BLaER1 (cell line): ENCODE results near the gene MYCBPAP.
"Not testable (repeated sequence)": the region's sequence is repeated elsewhere in the genome, so short reads cannot be mapped to it uniquely, and the experiment has no call there.

Source experiments
- H3K27ac ChIP-seq: shearing (Covaris generic); formaldehyde crosslinking; 2 replicates; pipeline ENCODE4 v1.8.1; 2022
- H3K27me3 ChIP-seq: shearing (Covaris generic); formaldehyde crosslinking; 2 replicates; pipeline ENCODE4 v1.8.1; 2022
- H3K36me3 ChIP-seq: shearing (Covaris generic); formaldehyde crosslinking; 2 replicates; pipeline ENCODE4 v1.8.1; 2022
- H3K4me1 ChIP-seq: shearing (Covaris generic); formaldehyde crosslinking; 2 replicates; pipeline ENCODE4 v1.8.1; 2022
- H3K4me2 ChIP-seq: shearing (Covaris generic); formaldehyde crosslinking; 2 replicates; pipeline ENCODE4 v1.8.1; 2022
- H3K4me3 ChIP-seq: shearing (Covaris generic); formaldehyde crosslinking; 2 replicates; pipeline ENCODE4 v1.8.1; 2022
- H3K9ac ChIP-seq: shearing (Covaris generic); formaldehyde crosslinking; 2 replicates; pipeline ENCODE4 v1.8.1; 2022
- H3K9me3 ChIP-seq: shearing (Covaris generic); formaldehyde crosslinking; 2 replicates; pipeline ENCODE4 v1.8.1; 2022
- H4K20me1 ChIP-seq: shearing (Covaris generic); formaldehyde crosslinking; 2 replicates; pipeline ENCODE4 v1.8.1; 2022
- Cebpa-rat ChIP-seq: shearing (Covaris generic); IDR thresholded peaks from 2 replicates; pipeline ENCODE4 v1.8.1; 2022

Gene MYCBPAP

DNA sequence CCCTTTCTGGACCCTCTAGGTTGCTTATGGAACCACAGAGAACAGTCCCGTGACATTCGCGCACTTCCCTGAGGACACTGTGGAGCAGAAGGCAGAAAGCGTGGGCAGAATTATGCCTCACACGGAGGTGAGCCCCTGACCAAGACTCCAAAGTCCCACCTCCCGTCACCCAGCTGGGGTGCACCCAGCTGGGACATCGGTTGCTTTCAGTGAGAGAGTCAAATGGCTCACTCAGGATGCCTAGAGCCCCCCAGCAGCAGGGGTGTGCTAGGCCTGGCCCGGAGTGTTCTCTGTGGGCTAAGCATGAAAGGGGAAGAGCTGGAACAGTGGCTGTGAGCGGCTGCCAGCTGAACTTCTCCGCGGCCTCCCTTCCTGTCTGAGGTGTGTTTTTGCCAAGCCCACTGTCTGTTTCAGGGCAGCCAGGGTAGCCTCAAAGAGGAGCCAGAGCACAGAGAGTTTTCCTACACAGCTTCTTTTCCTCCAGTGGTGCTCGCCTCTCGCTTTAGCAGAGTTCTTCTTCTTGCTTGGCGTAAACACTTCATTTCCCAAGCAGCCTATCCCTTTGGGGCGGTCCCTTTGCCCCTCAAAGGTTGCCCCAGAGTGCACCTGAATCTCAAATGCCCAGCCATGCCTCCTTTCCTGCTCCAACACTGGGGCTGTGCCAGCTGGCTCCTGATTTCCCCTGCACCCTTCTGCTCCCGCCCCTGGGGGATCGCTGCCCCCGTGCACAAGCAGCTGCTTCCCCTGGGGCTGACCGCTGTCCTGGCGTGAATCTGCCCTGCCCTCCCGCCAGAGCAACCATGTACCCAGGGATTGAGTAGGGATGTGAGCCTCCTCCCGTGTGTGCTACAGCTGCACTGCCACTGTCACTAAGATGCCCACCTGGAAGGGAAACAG is 37.0 kb upstream of the MYCBPAP start:
- Histone ChIP-seq H3K9me3 (no peaks in the 10 kb centered on the region), H3K27ac (no peak overlapping the region), H3K9ac (no peak overlapping the region), H4K20me1 (no peaks in the 10 kb centered on the region), H3K4me1 (peaks cover 15% of the 10 kb centered on the region), H3K36me3 (peaks cover 4% of the 10 kb centered on the region; the same call in 1 of the 2 replicates), H3K27me3 (peaks cover 29% of the 10 kb centered on the region), H3K4me2 (peak overlapping the region; percentile 52), H3K4me3 (no peak overlapping the region)
- no peak for TF ChIP-seq Cebpa-rat

DNA sequence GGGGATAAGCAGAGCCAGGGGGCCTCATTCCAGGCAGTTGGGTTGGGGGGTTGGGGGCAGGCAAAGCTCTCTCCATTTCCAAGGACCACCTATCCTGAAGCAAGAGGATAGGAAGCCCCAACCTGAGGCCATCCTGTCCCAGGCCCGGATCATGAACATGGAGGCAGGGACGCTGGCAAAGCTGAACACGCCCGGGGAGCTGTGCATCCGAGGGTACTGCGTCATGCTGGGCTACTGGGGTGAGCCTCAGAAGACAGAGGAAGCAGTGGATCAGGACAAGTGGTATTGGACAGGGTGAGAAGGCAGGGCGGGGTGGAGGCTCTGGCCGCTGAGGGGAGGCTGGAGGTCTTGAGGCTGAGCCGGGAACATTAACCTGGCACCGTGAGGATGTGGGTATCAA is 36.0 kb upstream of the MYCBPAP start:
- Histone ChIP-seq H3K9me3 (no peaks in the 10 kb centered on the region), H3K4me1 (peaks cover 15% of the 10 kb centered on the region), H3K4me2 (no peak overlapping the region), H3K27ac (no peak overlapping the region), H3K9ac (no peak overlapping the region), H3K27me3 (peaks cover 29% of the 10 kb centered on the region), H4K20me1 (no peaks in the 10 kb centered on the region), H3K36me3 (peaks cover 4% of the 10 kb centered on the region; the same call in 1 of the 2 replicates), H3K4me3 (no peak overlapping the region)
- no peak for TF ChIP-seq Cebpa-rat

DNA sequence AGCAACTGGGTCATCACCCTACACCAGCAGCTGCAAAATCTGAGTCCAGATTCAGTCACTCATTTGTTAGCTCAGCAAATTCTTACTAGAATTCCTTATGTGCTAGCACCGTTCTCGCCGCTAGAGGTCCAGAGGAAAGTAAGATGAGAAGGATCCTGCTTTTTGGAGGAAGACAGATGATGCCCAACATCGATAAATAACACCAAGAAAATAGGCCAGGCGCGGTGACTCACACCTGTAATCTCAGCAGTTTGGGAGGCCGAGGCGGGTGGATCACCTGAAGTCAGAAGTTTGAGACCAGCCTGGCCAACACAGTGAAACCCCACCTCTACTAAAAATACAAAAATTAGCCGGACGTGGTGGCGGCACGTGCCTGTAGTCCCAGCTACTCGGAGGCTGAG is 35.5 kb upstream of the MYCBPAP start:
- H3K36me3 ChIP-seq, H4K20me1 ChIP-seq, H3K27ac ChIP-seq, H3K4me3 ChIP-seq, H3K4me2 ChIP-seq, H3K9me3 ChIP-seq, H3K9ac ChIP-seq: not testable (repeated sequence)
- Histone ChIP-seq H3K27me3 (peaks cover 26% of the 10 kb centered on the region), H3K4me1 (peaks cover 15% of the 10 kb centered on the region)

DNA sequence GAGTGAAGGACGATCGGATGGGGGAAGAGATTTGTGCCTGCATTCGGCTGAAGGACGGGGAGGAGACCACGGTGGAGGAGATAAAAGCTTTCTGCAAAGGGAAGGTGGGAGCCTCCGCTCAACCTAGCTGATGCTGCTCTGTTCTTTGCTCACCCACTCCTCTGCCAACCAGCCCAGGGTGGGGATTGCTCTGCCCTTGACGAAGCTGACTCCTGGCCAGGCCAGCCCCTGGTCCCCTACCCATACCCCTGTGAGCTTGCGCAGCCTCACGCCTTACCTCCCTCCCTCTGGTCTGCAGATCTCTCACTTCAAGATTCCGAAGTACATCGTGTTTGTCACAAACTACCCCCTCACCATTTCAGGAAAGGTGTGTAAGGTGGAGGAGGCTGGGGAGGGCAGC is 34.3 kb upstream of the MYCBPAP start:
- no peak for TF ChIP-seq Cebpa-rat
- Histone ChIP-seq H3K4me1 (peaks cover 23% of the 10 kb centered on the region), H3K27me3 (peaks cover 14% of the 10 kb centered on the region), H3K9ac (no peak overlapping the region), H3K27ac (no peak overlapping the region), H3K9me3 (no peaks in the 10 kb centered on the region), H3K4me2 (no peak overlapping the region), H3K4me3 (no peak overlapping the region), H3K36me3 (peaks cover 4% of the 10 kb centered on the region; the same call in 1 of the 2 replicates), H4K20me1 (no peaks in the 10 kb centered on the region)

DNA sequence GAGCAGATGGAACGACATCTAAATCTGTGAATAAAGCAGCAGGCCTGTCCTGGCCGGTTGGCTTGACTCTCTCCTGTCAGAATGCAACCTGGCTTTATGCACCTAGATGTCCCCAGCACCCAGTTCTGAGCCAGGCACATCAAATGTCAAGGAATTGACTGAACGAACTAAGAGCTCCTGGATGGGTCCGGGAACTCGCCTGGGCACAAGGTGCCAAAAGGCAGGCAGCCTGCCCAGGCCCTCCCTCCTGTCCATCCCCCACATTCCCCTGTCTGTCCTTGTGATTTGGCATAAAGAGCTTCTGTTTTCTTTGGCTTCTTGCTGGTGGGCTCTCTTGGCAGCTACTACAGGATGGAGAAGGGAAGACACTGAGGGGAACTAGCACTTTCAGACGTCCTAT is 33.7 kb upstream of the MYCBPAP start:
- no peak overlapping the region for H3K9ac ChIP-seq
- no peak overlapping the region for H3K4me3 ChIP-seq
- H3K9me3 ChIP-seq = no peaks in the 10 kb centered on the region
- H4K20me1 ChIP-seq = no peaks in the 10 kb centered on the region
- H3K4me2 ChIP-seq = no peak overlapping the region
- H3K27me3 ChIP-seq = peaks cover 8% of the 10 kb centered on the region; the same call in 1 of the 2 replicates
- H3K27ac ChIP-seq = no peak overlapping the region
- TF ChIP-seq Cebpa-rat = no peak
- H3K36me3 ChIP-seq = peaks cover 4% of the 10 kb centered on the region; the same call in 1 of the 2 replicates
- peaks cover 23% of the 10 kb centered on the region for H3K4me1 ChIP-seq

DNA sequence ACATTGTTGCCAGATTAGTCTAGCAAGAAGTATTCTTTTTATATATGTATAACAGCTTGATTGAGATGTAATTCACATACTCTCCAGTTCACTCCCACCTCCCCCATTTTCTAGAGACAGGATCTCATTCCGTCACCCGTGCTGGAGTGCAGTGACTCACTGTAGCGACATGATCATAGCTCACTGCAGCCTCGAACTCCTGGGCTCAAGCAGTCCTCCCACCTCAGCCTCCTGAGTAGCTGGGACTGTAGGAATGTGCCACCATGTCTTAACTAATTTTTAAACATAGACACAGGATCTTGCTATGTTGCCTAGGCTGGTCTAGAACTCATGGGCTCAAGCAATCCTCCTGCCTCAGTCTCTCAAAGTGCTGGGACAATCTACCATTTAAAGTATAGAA is 32.9 kb upstream of the MYCBPAP start:
- H3K27me3 ChIP-seq = no peaks in the 10 kb centered on the region
- no peaks in the 10 kb centered on the region for H3K9me3 ChIP-seq
- H3K4me3 ChIP-seq = no peak overlapping the region
- no peak overlapping the region for H3K4me2 ChIP-seq
- peaks cover 32% of the 10 kb centered on the region for H3K4me1 ChIP-seq
- H3K36me3 ChIP-seq = peaks cover 8% of the 10 kb centered on the region
- H4K20me1 ChIP-seq = no peaks in the 10 kb centered on the region
- TF ChIP-seq Cebpa-rat = no peak
- H3K9ac ChIP-seq = no peak overlapping the region
- no peak overlapping the region for H3K27ac ChIP-seq

DNA sequence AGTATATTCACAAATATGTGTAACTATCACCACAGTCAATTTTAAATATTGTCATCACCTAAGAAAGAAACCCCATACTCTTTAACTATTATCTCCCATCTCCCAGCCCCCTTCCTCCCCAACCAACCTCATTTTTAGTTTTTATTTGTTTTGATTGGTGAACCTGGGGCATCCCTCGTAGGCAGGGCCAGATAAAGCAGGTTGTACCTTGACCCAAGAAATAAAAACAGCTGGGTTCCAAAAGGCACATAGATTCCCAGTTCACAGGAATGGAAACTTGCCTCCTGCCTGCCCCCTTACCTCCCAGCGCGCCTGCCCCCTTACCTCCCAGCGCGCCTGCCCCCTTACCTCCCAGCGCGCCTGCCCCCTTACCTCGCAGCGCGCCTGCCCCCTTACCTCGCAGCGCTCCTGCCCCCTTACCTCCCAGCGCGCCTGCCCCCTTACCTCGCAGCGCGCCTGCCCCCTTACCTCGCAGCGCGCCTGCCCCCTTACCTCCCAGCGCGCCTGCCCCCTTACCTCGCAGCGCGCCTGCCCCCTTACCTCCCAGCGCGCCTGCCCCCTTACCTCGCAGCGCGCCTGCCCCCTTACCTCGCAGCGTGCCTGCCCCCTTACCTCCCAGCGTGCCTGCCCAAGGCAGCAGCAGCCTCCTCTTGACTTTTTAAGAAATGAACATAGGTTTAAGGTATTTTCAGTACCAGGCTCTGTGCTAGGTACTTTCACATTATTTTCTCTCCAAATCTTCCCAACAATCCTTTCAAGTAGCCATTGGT is 32.3 kb upstream of the MYCBPAP start:
- not testable (repeated sequence) for H3K9ac ChIP-seq, H3K9me3 ChIP-seq, H3K27ac ChIP-seq, H3K4me3 ChIP-seq, H3K4me2 ChIP-seq, H3K27me3 ChIP-seq, H4K20me1 ChIP-seq
- Histone ChIP-seq H3K36me3 (peaks cover 11% of the 10 kb centered on the region), H3K4me1 (peaks cover 30% of the 10 kb centered on the region)

DNA sequence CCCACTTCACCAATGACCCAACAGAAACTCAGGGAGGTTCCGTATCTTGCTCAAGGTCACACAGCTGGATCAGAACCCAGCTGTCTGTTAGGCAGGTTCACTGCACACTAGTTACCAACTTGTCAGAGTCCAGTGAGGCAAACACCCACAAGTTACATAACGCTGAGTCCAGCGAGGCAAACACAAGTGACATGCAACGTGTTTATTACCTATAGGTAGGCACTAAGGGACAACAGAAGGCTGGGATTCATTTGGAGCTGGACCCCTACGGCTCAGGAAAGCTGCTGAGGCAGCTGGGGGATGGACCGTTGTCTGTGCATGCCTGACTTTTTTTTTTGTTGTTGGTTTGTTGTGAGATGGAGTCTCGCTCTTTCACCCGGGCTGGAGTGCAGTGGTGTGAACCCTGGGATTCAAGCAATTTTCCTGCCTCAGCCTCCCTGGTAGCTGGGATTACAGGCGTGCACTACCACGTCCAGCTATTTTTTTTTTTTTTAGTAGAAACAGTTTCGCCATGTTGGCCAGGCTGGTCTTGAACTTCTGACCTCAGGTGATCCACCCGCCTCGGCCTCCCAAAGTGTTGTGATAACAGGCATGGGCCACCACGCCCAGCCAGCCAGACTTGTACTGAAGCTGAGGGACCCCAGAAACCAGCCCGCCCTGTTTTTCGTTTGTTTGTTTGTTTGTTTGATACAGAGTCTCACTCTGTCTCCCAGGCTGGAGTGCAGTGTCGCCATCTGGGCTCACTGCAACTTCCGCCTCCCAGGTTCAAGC is 31.5 kb upstream of the MYCBPAP start:
- H3K27ac ChIP-seq = no peak overlapping the region
- no peaks in the 10 kb centered on the region for H3K9me3 ChIP-seq
- H4K20me1 ChIP-seq = no peaks in the 10 kb centered on the region
- no peaks in the 10 kb centered on the region for H3K27me3 ChIP-seq
- peaks cover 23% of the 10 kb centered on the region for H3K4me1 ChIP-seq
- no peak for TF ChIP-seq Cebpa-rat
- peaks cover 12% of the 10 kb centered on the region for H3K36me3 ChIP-seq
- H3K9ac ChIP-seq = no peak overlapping the region
- H3K4me3 ChIP-seq = no peak overlapping the region
- H3K4me2 ChIP-seq = no peak overlapping the region

DNA sequence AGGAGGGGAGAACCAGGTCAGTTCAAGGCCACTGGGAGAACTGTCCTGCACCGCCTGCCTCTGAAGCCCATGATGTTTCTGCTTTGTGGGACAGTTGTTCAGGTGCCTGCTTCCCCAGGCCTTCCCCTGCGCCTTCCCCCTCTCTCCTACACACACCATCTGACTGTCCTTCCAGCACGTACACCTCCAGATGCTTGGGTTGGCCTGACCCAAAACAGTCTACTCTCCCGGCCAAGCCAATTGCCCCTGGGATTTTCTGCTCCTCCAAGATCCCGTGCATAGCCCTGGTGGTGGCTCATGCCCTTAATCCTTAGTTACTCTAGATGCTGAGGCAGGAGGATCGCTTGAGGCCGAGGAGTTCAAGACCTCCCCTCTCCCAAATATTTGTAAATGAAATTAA is 30.3 kb upstream of the MYCBPAP start:
- H3K4me1 ChIP-seq = peaks cover 20% of the 10 kb centered on the region
- H3K9me3 ChIP-seq = no peaks in the 10 kb centered on the region
- H3K9ac ChIP-seq = peak overlapping the region; percentile 84
- H4K20me1 ChIP-seq = no peaks in the 10 kb centered on the region
- peak overlapping the region; percentile 88 for H3K4me2 ChIP-seq
- peak overlapping the region; percentile 79 for H3K4me3 ChIP-seq
- H3K36me3 ChIP-seq = peaks cover 24% of the 10 kb centered on the region
- TF ChIP-seq Cebpa-rat = no peak
- H3K27me3 ChIP-seq = no peaks in the 10 kb centered on the region
- H3K27ac ChIP-seq = peak overlapping the region; percentile 86
